Measurements from ENCODE around the gene PCDH9. TPM values are rescaled to one million over a fixed set of nuclear protein-coding genes. Genes with fewer than 3 reads are reported as not detected.

The PCDH9 gene
- total RNA-seq, 1 donor from 2014 or later = 5.1 TPM

GRCh38 chr13:66855131-66855530, 375.0 kb downstream of the PCDH9 start:
- no peaks in the 10 kb centered on the region for H3K36me3 ChIP-seq
- no peak overlapping the region for H3K4me3 ChIP-seq
- DNase-seq (no peak), ATAC-seq (no peak)
- no peaks in the 10 kb centered on the region for H3K4me1 ChIP-seq
- no peak for TF ChIP-seq CTCF (IDR thresholded peaks at IDR 0.05)
- intact Hi-C loops (cut with DNase I) = no loop called here
- H3K27ac ChIP-seq = no peak overlapping the region
- H3K9me3 ChIP-seq = no peaks in the 10 kb centered on the region
- H3K27me3 ChIP-seq = no peaks in the 10 kb centered on the region

- Histone ChIP-seq H3K27ac (no peak overlapping the region), H3K9me3 (no peaks in the 10 kb centered on the region), H3K4me3 (no peak overlapping the region), H3K4me1 (no peaks in the 10 kb centered on the region), H3K27me3 (no peaks in the 10 kb centered on the region), H3K36me3 (no peaks in the 10 kb centered on the region)
- intact Hi-C loops (cut with DNase I) = no loop called here
- no peak for TF ChIP-seq CTCF (IDR thresholded peaks at IDR 0.05)
- DNase-seq = no peak
- ATAC-seq = no peak
Observed at GRCh38 chr13:66853564-66853963, 376.6 kb downstream of the PCDH9 start.

GRCh38 chr13:66849706-66850105, 380.4 kb downstream of the PCDH9 start:
- Histone ChIP-seq H3K4me1 (no peaks in the 10 kb centered on the region), H3K9me3 (no peaks in the 10 kb centered on the region), H3K27ac (no peak overlapping the region), H3K27me3 (no peaks in the 10 kb centered on the region), H3K36me3 (no peaks in the 10 kb centered on the region), H3K4me3 (no peak overlapping the region)
- TF ChIP-seq CTCF (IDR thresholded peaks at IDR 0.05) = no peak
- ATAC-seq (no peak), DNase-seq (no peak)
- intact Hi-C loops (cut with DNase I) = no loop called here

GRCh38 chr13:66847541-66847940, 382.6 kb downstream of the PCDH9 start:
- TF ChIP-seq CTCF (IDR thresholded peaks at IDR 0.05) = no peak
- intact Hi-C loops (cut with DNase I) = no loop called here
- H3K27me3 ChIP-seq = no peaks in the 10 kb centered on the region
- H3K9me3 ChIP-seq = no peaks in the 10 kb centered on the region
- H3K4me1 ChIP-seq = no peaks in the 10 kb centered on the region
- no peak for DNase-seq
- no peak overlapping the region for H3K27ac ChIP-seq
- H3K4me3 ChIP-seq = no peak overlapping the region
- no peaks in the 10 kb centered on the region for H3K36me3 ChIP-seq
- no peak for ATAC-seq

- TF ChIP-seq CTCF (IDR thresholded peaks at IDR 0.05) = no peak
- no peaks in the 10 kb centered on the region for H3K4me1 ChIP-seq
- DNase-seq (no peak), ATAC-seq (no peak)
- no peak overlapping the region for H3K4me3 ChIP-seq
- intact Hi-C loops (cut with DNase I) = no loop called here
- no peaks in the 10 kb centered on the region for H3K9me3 ChIP-seq
- H3K27me3 ChIP-seq = no peaks in the 10 kb centered on the region
- no peak overlapping the region for H3K27ac ChIP-seq
- H3K36me3 ChIP-seq = no peaks in the 10 kb centered on the region
Observed at GRCh38 chr13:66845393-66845792, 384.7 kb downstream of the PCDH9 start.

GRCh38 chr13:66844933-66845332, 385.2 kb downstream of the PCDH9 start:
- H3K36me3 ChIP-seq = no peaks in the 10 kb centered on the region
- intact Hi-C loops (cut with DNase I) = no loop called here

More at GRCh38 chr13:66844933-66845332, 385.2 kb downstream of the PCDH9 start:
- no peak for TF ChIP-seq CTCF (IDR thresholded peaks at IDR 0.05)
- Histone ChIP-seq H3K27ac (no peak overlapping the region), H3K9me3 (no peaks in the 10 kb centered on the region), H3K4me3 (no peak overlapping the region), H3K4me1 (no peaks in the 10 kb centered on the region), H3K27me3 (no peaks in the 10 kb centered on the region)
- DNase-seq (no peak), ATAC-seq (no peak)
